H9 (cell line): ENCODE data around the gene RSF1. TPM values are rescaled to one million over a fixed set of nuclear protein-coding genes. Genes with fewer than 3 reads are reported as not detected.

ENCODE experiments used
- DNase-seq: peaks from one replicate; pipeline ENCODE4 v3.0.0-alpha.2; 2017
- H2AFZ ChIP-seq: one replicate; pipeline ENCODE4 v1.6.1; 2013; ENCODE audit warnings: mild to moderate bottlenecking, low read length, control low read depth, moderate library complexity
- H2AK5ac ChIP-seq: 2 replicates; pipeline ENCODE4 v1.6.1; 2013; ENCODE audit warnings: low read length, control low read depth, mixed read lengths; ENCODE audit not compliant: insufficient read length
- H2BK120ac ChIP-seq: one replicate; pipeline ENCODE4 v1.6.1; 2013; ENCODE audit warnings: low read depth, mild to moderate bottlenecking, low read length, control low read depth, inconsistent platforms; ENCODE audit not compliant: poor library complexity, severe bottlenecking
- H2BK12ac ChIP-seq: 2 replicates; pipeline ENCODE4 v1.6.1; 2013; ENCODE audit warnings: low read length, control low read depth, mixed read lengths, low read depth; ENCODE audit not compliant: insufficient read length
- H2BK15ac ChIP-seq: 2 replicates; pipeline ENCODE4 v1.6.1; 2013; ENCODE audit warnings: low read depth, low read length, control low read depth
- H2BK20ac ChIP-seq: one replicate; pipeline ENCODE4 v1.6.1; 2013; ENCODE audit warnings: low read depth, mild to moderate bottlenecking, low read length, control low read depth, inconsistent platforms; ENCODE audit not compliant: poor library complexity, severe bottlenecking
- H2BK5ac ChIP-seq: 2 replicates; pipeline ENCODE4 v1.6.1; 2013; ENCODE audit warnings: low read length, control low read depth, mixed read lengths; ENCODE audit not compliant: insufficient read length
- H3K14ac ChIP-seq: 2 replicates; pipeline ENCODE4 v1.6.1; 2013; ENCODE audit warnings: low read length, control low read depth; ENCODE audit not compliant: insufficient read depth
- H3K18ac ChIP-seq: 2 replicates; pipeline ENCODE4 v1.6.1; 2013; ENCODE audit warnings: low read depth, mild to moderate bottlenecking, mixed read lengths, low read length, control low read depth; ENCODE audit not compliant: insufficient read length
- H3K23ac ChIP-seq: 2 replicates; pipeline ENCODE4 v1.6.1; 2013; ENCODE audit warnings: low read length, control low read depth, mixed read lengths, low read depth; ENCODE audit not compliant: insufficient read length
- H3K23me2 ChIP-seq: 2 replicates; pipeline ENCODE4 v1.6.1; 2013; ENCODE audit warnings: low read depth, mild to moderate bottlenecking, mixed read lengths, low read length, control low read depth; ENCODE audit not compliant: insufficient read length, poor library complexity, severe bottlenecking
- H3K27ac ChIP-seq: 2 replicates; pipeline ENCODE4 v1.5.1; 2013; ENCODE audit warnings: low read length, control low read depth, mixed read lengths, low read depth; ENCODE audit not compliant: insufficient read length
- H3K27me3 ChIP-seq: 2 replicates; pipeline ENCODE4 v1.6.1; 2013; ENCODE audit warnings: low read length, control low read depth, inconsistent platforms; ENCODE audit not compliant: insufficient read depth
- H3K4ac ChIP-seq: 2 replicates; pipeline ENCODE4 v1.6.1; 2013; ENCODE audit warnings: low read depth, mild to moderate bottlenecking, control low read depth, inconsistent platforms, low read length, moderate library complexity
- H3K4me1 ChIP-seq: 2 replicates; pipeline ENCODE4 v1.6.1; 2013; ENCODE audit warnings: low read length, control low read depth, inconsistent platforms; ENCODE audit not compliant: insufficient read depth
- H3K4me2 ChIP-seq: 2 replicates; pipeline ENCODE4 v1.6.1; 2013; ENCODE audit warnings: low read length, control low read depth, mixed read lengths; ENCODE audit not compliant: insufficient read length, insufficient read depth
- H3K56ac ChIP-seq: 2 replicates; pipeline ENCODE4 v1.6.1; 2013; ENCODE audit warnings: low read depth, mild to moderate bottlenecking, mixed read lengths, low read length, control low read depth; ENCODE audit not compliant: insufficient read length
- H3K79me1 ChIP-seq: 2 replicates; pipeline ENCODE4 v1.6.1; 2013; ENCODE audit warnings: low read depth, mild to moderate bottlenecking, moderate library complexity, low read length, control low read depth, inconsistent platforms; ENCODE audit not compliant: insufficient read depth, poor library complexity, severe bottlenecking
- H3K79me2 ChIP-seq: 2 replicates; pipeline ENCODE4 v1.6.1; 2013; ENCODE audit warnings: low read length, control low read depth, inconsistent platforms; ENCODE audit not compliant: insufficient read depth
- H3K9ac ChIP-seq: 2 replicates; pipeline ENCODE4 v1.6.1; 2013; ENCODE audit warnings: low read length, control low read depth, mixed read lengths; ENCODE audit not compliant: insufficient read length; ENCODE audit errors: extremely low read depth
- H3K9me3 ChIP-seq: one replicate; pipeline ENCODE4 v1.6.1; 2013; ENCODE audit warnings: low read depth, low read length, inconsistent platforms; ENCODE audit not compliant: control insufficient read depth
- H3T11ph ChIP-seq: one replicate; pipeline ENCODE4 v1.6.1; 2013; ENCODE audit warnings: mild to moderate bottlenecking, low read length, control low read depth, inconsistent platforms
- H4K20me1 ChIP-seq: one replicate; pipeline ENCODE4 v1.6.1; 2013; ENCODE audit not compliant: control insufficient read depth, insufficient read length, insufficient read depth
- H4K5ac ChIP-seq: 2 replicates; pipeline ENCODE4 v1.6.1; 2013; ENCODE audit warnings: low read depth, mild to moderate bottlenecking, mixed read lengths, low read length, control low read depth; ENCODE audit not compliant: insufficient read length
- H4K8ac ChIP-seq: replicated peaks from 2 replicates; pipeline ENCODE4 v1.6.1; 2013; ENCODE audit warnings: low read length, control low read depth, mixed read lengths, low read depth; ENCODE audit not compliant: insufficient read length
- H4K91ac ChIP-seq: 2 replicates; pipeline ENCODE4 v1.6.1; 2013; ENCODE audit warnings: low read depth, mild to moderate bottlenecking, moderate library complexity, mixed read lengths, low read length, control low read depth; ENCODE audit not compliant: insufficient read length
- H3K27ac Mint-ChIP-seq, 3 experiments: 2 replicates in 2 of 3; 3 replicates in 1 of 3; pipeline ENCODE4 v1.8.0; 2020 to 2021; ENCODE audit warnings: mixed read lengths in 3 of 3, mild to moderate bottlenecking in 1 of 3, moderate library complexity in 1 of 3
- H3K27me3 Mint-ChIP-seq: 2 replicates; pipeline ENCODE4 v1.8.0; 2021; ENCODE audit warnings: low read depth, mild to moderate bottlenecking, moderate library complexity, mixed read lengths
- H3K36me3 Mint-ChIP-seq, 3 experiments: 2 replicates in 2 of 3; 3 replicates in 1 of 3; pipeline ENCODE4 v1.8.0; 2020 to 2021; ENCODE audit warnings: low read depth in 3 of 3, mixed read lengths in 3 of 3; ENCODE audit not compliant: insufficient read depth in 1 of 3
- H3K4me1 Mint-ChIP-seq, 2 experiments: 2 replicates each; pipeline ENCODE4 v1.8.0; 2020; ENCODE audit warnings: mixed read lengths in 2 of 2
- H3K4me3 Mint-ChIP-seq, 2 experiments: 2 replicates in 1 of 2; 3 replicates in 1 of 2; pipeline ENCODE4 v1.8.0; 2020 to 2021; ENCODE audit warnings: mild to moderate bottlenecking in 2 of 2, mixed read lengths in 2 of 2, moderate library complexity in 1 of 2
- H3K9me3 Mint-ChIP-seq, 2 experiments: 2 replicates in 1 of 2; 3 replicates in 1 of 2; pipeline ENCODE4 v1.8.0; 2020; ENCODE audit warnings: mild to moderate bottlenecking in 2 of 2, mixed read lengths in 2 of 2, moderate library complexity in 1 of 2
- WGBS: extraction: QIAGEN DNeasy Blood & Tissue Kit; methylation state at CpG from one replicate; pipeline ENCODE4 v1.1.7; 2013; ENCODE audit warnings: missing lambda C conversion rate, low lambda C conversion rate, mixed read lengths; ENCODE audit not compliant: insufficient read length; ENCODE audit errors: extremely low coverage; 5-methylcytosine and 5-hydroxymethylcytosine counted together
- total RNA-seq: library from RNA; stranded (reverse); gene quantifications from 2 replicates; pipeline ENCODE4 v1.2.1, GENCODE V29; 2021
- TF ChIP-seq, protein P1 (sequence below): fragments of 200-600 bp; sonication (generic); conservative IDR thresholded peaks from 3 replicates; pipeline ENCODE4 v1.8.0; 2021; ENCODE audit warnings: antibody characterized with exemption, mild to moderate bottlenecking

RSF1 gene
- total RNA-seq, 1 experiment from 2014 or later, result 82.6 TPM

GRCh38 chr11:77801477-77801876 lies 19.0 kb downstream of the RSF1 start:
- no peaks in the 10 kb centered on the region for H4K20me1 ChIP-seq
- H3K9ac ChIP-seq, result no peak overlapping the region
- H2BK15ac ChIP-seq, result no peak overlapping the region
- no peaks in the 10 kb centered on the region for H3K4me1 ChIP-seq
- H3K56ac ChIP-seq, result no peak overlapping the region
- Mint-ChIP-seq H3K9me3 (peaks cover 1 to 3% of the 10 kb centered on the region in 2 experiments; a peak in 3 of 5 replicates), H3K4me3 (no peak overlapping the region), H3K27me3 (no peaks in the 10 kb centered on the region), H3K27ac (peak overlapping the region; percentile 5 to 69 (median 39); a peak in 5 of 7 replicates), H3K4me1 (peaks cover 13 to 15% of the 10 kb centered on the region in 2 experiments; a peak in 3 of 4 replicates), H3K36me3 (peaks cover 11 to 20% (median 18%) of the 10 kb centered on the region in 3 experiments)
- H4K5ac ChIP-seq, result no peak overlapping the region
- H2AK5ac ChIP-seq, result no peak overlapping the region
- no peak overlapping the region for H4K91ac ChIP-seq
- H4K8ac ChIP-seq, result no peak overlapping the region
- no peak overlapping the region for H3K27ac ChIP-seq
- H3T11ph ChIP-seq, result no peak overlapping the region
- no peak overlapping the region for H3K14ac ChIP-seq
- WGBS, result no CpG with 5 or more reads among the region's 3 CpGs
- DNase-seq, result no peak
- H3K27me3 ChIP-seq, result no peaks in the 10 kb centered on the region
- no peak overlapping the region for H2AFZ ChIP-seq
- H3K79me2 ChIP-seq, result peaks cover 25% of the 10 kb centered on the region; the same call in 1 of the 2 replicates
- no peak overlapping the region for H3K18ac ChIP-seq
- no peak overlapping the region for H2BK20ac ChIP-seq
- no peaks in the 10 kb centered on the region for H3K23me2 ChIP-seq
- H2BK5ac ChIP-seq, result no peak overlapping the region
- no peak overlapping the region for H2BK12ac ChIP-seq
- H3K23ac ChIP-seq, result no peak overlapping the region
- H3K4ac ChIP-seq, result no peak overlapping the region
- no peaks in the 10 kb centered on the region for H3K9me3 ChIP-seq
- H2BK120ac ChIP-seq, result no peak overlapping the region
- H3K4me2 ChIP-seq, result no peak overlapping the region
- H3K79me1 ChIP-seq, result peaks cover 5% of the 10 kb centered on the region
- TF ChIP-seq, protein P1, sequence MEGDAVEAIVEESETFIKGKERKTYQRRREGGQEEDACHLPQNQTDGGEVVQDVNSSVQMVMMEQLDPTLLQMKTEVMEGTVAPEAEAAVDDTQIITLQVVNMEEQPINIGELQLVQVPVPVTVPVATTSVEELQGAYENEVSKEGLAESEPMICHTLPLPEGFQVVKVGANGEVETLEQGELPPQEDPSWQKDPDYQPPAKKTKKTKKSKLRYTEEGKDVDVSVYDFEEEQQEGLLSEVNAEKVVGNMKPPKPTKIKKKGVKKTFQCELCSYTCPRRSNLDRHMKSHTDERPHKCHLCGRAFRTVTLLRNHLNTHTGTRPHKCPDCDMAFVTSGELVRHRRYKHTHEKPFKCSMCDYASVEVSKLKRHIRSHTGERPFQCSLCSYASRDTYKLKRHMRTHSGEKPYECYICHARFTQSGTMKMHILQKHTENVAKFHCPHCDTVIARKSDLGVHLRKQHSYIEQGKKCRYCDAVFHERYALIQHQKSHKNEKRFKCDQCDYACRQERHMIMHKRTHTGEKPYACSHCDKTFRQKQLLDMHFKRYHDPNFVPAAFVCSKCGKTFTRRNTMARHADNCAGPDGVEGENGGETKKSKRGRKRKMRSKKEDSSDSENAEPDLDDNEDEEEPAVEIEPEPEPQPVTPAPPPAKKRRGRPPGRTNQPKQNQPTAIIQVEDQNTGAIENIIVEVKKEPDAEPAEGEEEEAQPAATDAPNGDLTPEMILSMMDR, result no peak
